ENCODE results near the gene RAB30. TPM values are rescaled to one million over a fixed set of nuclear protein-coding genes. Genes with fewer than 3 reads are reported as not detected.

The RAB30 gene
- polyA plus RNA-seq, 1 donor from 2014 or later, result 36.4 TPM

- H3K27me3 ChIP-seq (ENCODE audit: insufficient read depth, low read depth, low read length), result no peaks in the 10 kb centered on the region
- H3K36me3 ChIP-seq (ENCODE audit: insufficient read depth, low read length), result no peaks in the 10 kb centered on the region
- H3K9ac ChIP-seq (ENCODE audit: low read length), result no peak overlapping the region
- no peak overlapping the region for H3K27ac ChIP-seq (ENCODE audit: low read length)
- TF ChIP-seq EZH2 (IDR thresholded peaks at IDR 0.05; ENCODE audit: borderline replicate concordance, insufficient read depth, low read length, poor library complexity, severe bottlenecking) (no peak), SMC3 (conservative IDR thresholded peaks at IDR 0.05; ENCODE audit: poor library complexity) (no peak), RAD21 (conservative IDR thresholded peaks at IDR 0.05) (no peak), POLR2AphosphoS5 (IDR thresholded peaks at IDR 0.05) (no peak), MXI1 (conservative IDR thresholded peaks at IDR 0.05; ENCODE audit: poor library complexity, severe bottlenecking) (no peak), TAF1 (IDR thresholded peaks at IDR 0.05; ENCODE audit: low read depth) (no peak), EP300 (conservative IDR thresholded peaks at IDR 0.05; ENCODE audit: poor library complexity, severe bottlenecking) (no peak)
- TF ChIP-seq, protein P1, sequence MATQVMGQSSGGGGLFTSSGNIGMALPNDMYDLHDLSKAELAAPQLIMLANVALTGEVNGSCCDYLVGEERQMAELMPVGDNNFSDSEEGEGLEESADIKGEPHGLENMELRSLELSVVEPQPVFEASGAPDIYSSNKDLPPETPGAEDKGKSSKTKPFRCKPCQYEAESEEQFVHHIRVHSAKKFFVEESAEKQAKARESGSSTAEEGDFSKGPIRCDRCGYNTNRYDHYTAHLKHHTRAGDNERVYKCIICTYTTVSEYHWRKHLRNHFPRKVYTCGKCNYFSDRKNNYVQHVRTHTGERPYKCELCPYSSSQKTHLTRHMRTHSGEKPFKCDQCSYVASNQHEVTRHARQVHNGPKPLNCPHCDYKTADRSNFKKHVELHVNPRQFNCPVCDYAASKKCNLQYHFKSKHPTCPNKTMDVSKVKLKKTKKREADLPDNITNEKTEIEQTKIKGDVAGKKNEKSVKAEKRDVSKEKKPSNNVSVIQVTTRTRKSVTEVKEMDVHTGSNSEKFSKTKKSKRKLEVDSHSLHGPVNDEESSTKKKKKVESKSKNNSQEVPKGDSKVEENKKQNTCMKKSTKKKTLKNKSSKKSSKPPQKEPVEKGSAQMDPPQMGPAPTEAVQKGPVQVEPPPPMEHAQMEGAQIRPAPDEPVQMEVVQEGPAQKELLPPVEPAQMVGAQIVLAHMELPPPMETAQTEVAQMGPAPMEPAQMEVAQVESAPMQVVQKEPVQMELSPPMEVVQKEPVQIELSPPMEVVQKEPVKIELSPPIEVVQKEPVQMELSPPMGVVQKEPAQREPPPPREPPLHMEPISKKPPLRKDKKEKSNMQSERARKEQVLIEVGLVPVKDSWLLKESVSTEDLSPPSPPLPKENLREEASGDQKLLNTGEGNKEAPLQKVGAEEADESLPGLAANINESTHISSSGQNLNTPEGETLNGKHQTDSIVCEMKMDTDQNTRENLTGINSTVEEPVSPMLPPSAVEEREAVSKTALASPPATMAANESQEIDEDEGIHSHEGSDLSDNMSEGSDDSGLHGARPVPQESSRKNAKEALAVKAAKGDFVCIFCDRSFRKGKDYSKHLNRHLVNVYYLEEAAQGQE (IDR thresholded peaks at IDR 0.05; ENCODE audit: borderline replicate concordance), result no peak
- TF ChIP-seq, protein P2, sequence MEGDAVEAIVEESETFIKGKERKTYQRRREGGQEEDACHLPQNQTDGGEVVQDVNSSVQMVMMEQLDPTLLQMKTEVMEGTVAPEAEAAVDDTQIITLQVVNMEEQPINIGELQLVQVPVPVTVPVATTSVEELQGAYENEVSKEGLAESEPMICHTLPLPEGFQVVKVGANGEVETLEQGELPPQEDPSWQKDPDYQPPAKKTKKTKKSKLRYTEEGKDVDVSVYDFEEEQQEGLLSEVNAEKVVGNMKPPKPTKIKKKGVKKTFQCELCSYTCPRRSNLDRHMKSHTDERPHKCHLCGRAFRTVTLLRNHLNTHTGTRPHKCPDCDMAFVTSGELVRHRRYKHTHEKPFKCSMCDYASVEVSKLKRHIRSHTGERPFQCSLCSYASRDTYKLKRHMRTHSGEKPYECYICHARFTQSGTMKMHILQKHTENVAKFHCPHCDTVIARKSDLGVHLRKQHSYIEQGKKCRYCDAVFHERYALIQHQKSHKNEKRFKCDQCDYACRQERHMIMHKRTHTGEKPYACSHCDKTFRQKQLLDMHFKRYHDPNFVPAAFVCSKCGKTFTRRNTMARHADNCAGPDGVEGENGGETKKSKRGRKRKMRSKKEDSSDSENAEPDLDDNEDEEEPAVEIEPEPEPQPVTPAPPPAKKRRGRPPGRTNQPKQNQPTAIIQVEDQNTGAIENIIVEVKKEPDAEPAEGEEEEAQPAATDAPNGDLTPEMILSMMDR (IDR thresholded peaks at IDR 0.05; ENCODE audit: poor library complexity, severe bottlenecking), result no peak
- H4K20me1 ChIP-seq (ENCODE audit: insufficient read depth), result no peaks in the 10 kb centered on the region
- no peaks in the 10 kb centered on the region for H3F3A ChIP-seq (ENCODE audit: insufficient read depth, low read length, poor library complexity, severe bottlenecking)
- H3K79me2 ChIP-seq (replicated peaks; ENCODE audit: insufficient read depth, low read length), result peaks cover 67% of the 10 kb centered on the region
- H3K9me2 ChIP-seq (ENCODE audit: insufficient read depth, low read length), result no peaks in the 10 kb centered on the region
- H3K4me2 ChIP-seq (ENCODE audit: low read length), result no peak overlapping the region
- H2AFZ ChIP-seq (ENCODE audit: low read depth, low read length), result no peak overlapping the region
- H3K4me3 ChIP-seq (ENCODE audit: low read length), result no peak overlapping the region
- H3K9me3 ChIP-seq (ENCODE audit: low read length), result no peaks in the 10 kb centered on the region
These were observed 7.7 kb downstream of the RAB30 start for GRCh38 chr11:83064011-83064410.

DNA sequence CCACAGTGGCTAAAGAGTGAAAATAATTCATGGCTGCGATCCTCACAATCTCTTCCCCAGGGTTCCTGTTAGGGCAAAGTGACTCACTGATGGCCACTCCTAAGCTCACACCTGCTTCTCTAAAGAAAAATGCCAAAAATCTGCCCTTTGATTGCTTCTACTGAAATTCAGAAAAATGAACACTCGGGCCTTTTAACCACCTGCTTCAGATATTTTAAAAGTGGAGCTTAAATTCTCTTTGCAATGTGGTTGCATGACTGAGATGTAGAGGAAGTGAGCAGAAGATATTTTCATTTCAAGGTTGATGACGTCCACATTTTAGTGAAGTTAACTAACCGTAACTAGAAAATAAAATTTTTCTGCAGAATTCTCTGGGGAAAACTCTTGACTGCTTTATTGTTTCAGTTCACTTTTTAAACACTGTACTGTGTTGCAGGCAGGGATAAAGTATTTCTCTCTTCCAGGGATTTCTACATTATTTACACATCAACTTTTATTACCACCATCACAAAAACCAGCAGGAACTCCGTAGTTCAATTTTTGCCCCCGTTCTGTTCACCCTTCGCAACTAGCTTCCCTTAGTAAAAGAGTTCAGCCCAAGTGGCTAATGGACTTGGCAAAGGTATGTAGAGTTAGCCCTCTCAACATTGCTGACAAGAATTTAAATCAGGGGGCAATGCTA is 8.5 kb downstream of the RAB30 start:
- no peaks in the 10 kb centered on the region for H3K36me3 ChIP-seq (ENCODE audit: insufficient read depth, low read length)
- no peaks in the 10 kb centered on the region for H3K27me3 ChIP-seq (ENCODE audit: insufficient read depth, low read depth, low read length)
- no peak overlapping the region for H2AFZ ChIP-seq (ENCODE audit: low read depth, low read length)
- peaks cover 62% of the 10 kb centered on the region for H3K79me2 ChIP-seq (replicated peaks; ENCODE audit: insufficient read depth, low read length)
- H4K20me1 ChIP-seq (ENCODE audit: insufficient read depth), result no peaks in the 10 kb centered on the region
- no peak overlapping the region for H3K9ac ChIP-seq (ENCODE audit: low read length)
- no peak overlapping the region for H3K4me2 ChIP-seq (ENCODE audit: low read length)
- no peaks in the 10 kb centered on the region for H3K9me2 ChIP-seq (ENCODE audit: insufficient read depth, low read length)
- H3K4me3 ChIP-seq (ENCODE audit: low read length), result no peak overlapping the region
- H3K9me3 ChIP-seq (ENCODE audit: low read length), result no peaks in the 10 kb centered on the region
- no peak overlapping the region for H3K27ac ChIP-seq (ENCODE audit: low read length)
- H3F3A ChIP-seq (ENCODE audit: insufficient read depth, low read length, poor library complexity, severe bottlenecking), result no peaks in the 10 kb centered on the region
- TF ChIP-seq RAD21 (conservative IDR thresholded peaks at IDR 0.05) (no peak), MXI1 (conservative IDR thresholded peaks at IDR 0.05; ENCODE audit: poor library complexity, severe bottlenecking) (no peak), POLR2AphosphoS5 (IDR thresholded peaks at IDR 0.05) (no peak), TAF1 (IDR thresholded peaks at IDR 0.05; ENCODE audit: low read depth) (no peak), EZH2 (IDR thresholded peaks at IDR 0.05; ENCODE audit: borderline replicate concordance, insufficient read depth, low read length, poor library complexity, severe bottlenecking) (no peak)
